PC-3 (cell line): ENCODE data around the gene RXRA. TPM values are rescaled to one million over a fixed set of nuclear protein-coding genes. Genes with fewer than 3 reads are reported as not detected.

Experiments
- ATAC-seq: fragments of 200-7000 bp; cut with Tn5 transposase; 2 replicates; pipeline ENCODE4 v1.9.1; 2020; ENCODE audit warnings: mild to moderate bottlenecking, moderate library complexity
- BruUV-seq: library from RNA; stranded (reverse); fragments of 400-500 nt; replicated peaks from 2 replicates; lab custom pipeline; 2021; lab: Mats Ljungman, UMichigan
- CTCF ChIA-PET: fragments of 300-600 bp; sonication (Branson Sonifier 250); formaldehyde crosslinking; loops from one replicate; lab custom pipeline; 2022; ENCODE audit warnings: antibody characterized with exemption; lab: Charles Lee
- POLR2A ChIA-PET: fragments of 300-600 bp; sonication (Branson Sonifier 250); formaldehyde crosslinking; loops from one replicate; lab custom pipeline; 2022; ENCODE audit warnings: antibody characterized with exemption; ENCODE audit not compliant: unreplicated experiment; lab: Charles Lee
- DNase-seq: peaks from one replicate; pipeline ENCODE4 v3.0.0-alpha.2; 2015
- H2AFZ ChIP-seq: fragments of 300-600 bp; sonication (generic); 2 replicates; pipeline ENCODE4 v1.6.0; 2016; ENCODE audit warnings: antibody characterized with exemption, low read length
- H3F3A ChIP-seq: fragments of 300-600 bp; sonication (generic); one replicate; pipeline ENCODE4 v1.6.0; 2017; ENCODE audit warnings: antibody characterized with exemption, low read length, control low read depth, mild to moderate bottlenecking; ENCODE audit not compliant: unreplicated experiment
- H3K27ac ChIP-seq: fragments of 300-600 bp; sonication (generic); 2 replicates; pipeline ENCODE4 v1.5.1; 2016; ENCODE audit warnings: mild to moderate bottlenecking, low read length
- H3K27me3 ChIP-seq: fragments of 300-600 bp; sonication (generic); 2 replicates; pipeline ENCODE4 v1.6.1; 2016; ENCODE audit warnings: low read length, mixed read lengths
- H3K36me3 ChIP-seq: fragments of 300-600 bp; sonication (generic); 2 replicates; pipeline ENCODE4 v1.6.1; 2016; ENCODE audit warnings: low read depth, mixed run types, low read length, mixed read lengths
- H3K4me1 ChIP-seq: fragments of 300-600 bp; sonication (generic); 2 replicates; pipeline ENCODE4 v1.5.1; 2016; ENCODE audit warnings: low read length; ENCODE audit not compliant: insufficient read depth
- H3K4me2 ChIP-seq: fragments of 300-600 bp; sonication (generic); 2 replicates; pipeline ENCODE4 v1.6.0; 2016; ENCODE audit warnings: low read length
- H3K4me3 ChIP-seq: fragments of 300-600 bp; sonication (generic); 2 replicates; pipeline ENCODE4 v1.5.1; 2016; ENCODE audit warnings: mild to moderate bottlenecking, low read length, mixed read lengths
- H3K79me2 ChIP-seq: fragments of 300-600 bp; sonication (generic); 2 replicates; pipeline ENCODE4 v1.6.1; 2017; ENCODE audit warnings: low read length, mixed read lengths
- H3K9ac ChIP-seq: fragments of 300-600 bp; sonication (generic); 2 replicates; pipeline ENCODE4 v1.6.0; 2016; ENCODE audit warnings: mild to moderate bottlenecking, low read length
- H3K9me2 ChIP-seq: fragments of 300-600 bp; sonication (generic); replicated peaks from 2 replicates; pipeline ENCODE4 v1.6.1; 2016; ENCODE audit warnings: mixed run types, low read length, mixed read lengths
- H3K9me3 ChIP-seq: fragments of 300-600 bp; sonication (generic); 2 replicates; pipeline ENCODE4 v1.6.1; 2016; ENCODE audit warnings: low read length, mixed read lengths
- H4K20me1 ChIP-seq: fragments of 300-600 bp; sonication (generic); 2 replicates; pipeline ENCODE4 v1.6.1; 2016; ENCODE audit warnings: low read length, mixed read lengths
- EZH2 ChIP-seq: fragments of 300-600 bp; sonication (generic); IDR thresholded peaks from one replicate; pipeline ENCODE4 v1.6.1; 2017; ENCODE audit warnings: antibody characterized with exemption, mild to moderate bottlenecking, low read length; ENCODE audit not compliant: unreplicated experiment
- EZH2phosphoT487 ChIP-seq: fragments of 300-600 bp; sonication (generic); IDR thresholded peaks from 2 replicates; pipeline ENCODE4 v1.6.1; 2018; ENCODE audit warnings: mild to moderate bottlenecking, antibody characterized with exemption, low read length, borderline replicate concordance
- intact Hi-C: fragments of 100-400 bp; cut with micrococcal nuclease; formaldehyde crosslinking; loops from 2 replicates; pipeline ENCODE4 v1.9.0; 2023
- total RNA-seq: library from RNA; depleted of rRNA; stranded (reverse); fragments of >200 nt; gene quantifications from 2 replicates; pipeline ENCODE4 v1.2.3, GENCODE V29; 2014
- TF ChIP-seq, protein P1 (sequence below): fragments of 300-600 bp; sonication (generic); conservative IDR thresholded peaks from 2 replicates; pipeline ENCODE4 v1.5.1; 2017; ENCODE audit warnings: antibody characterized with exemption, low read depth, mild to moderate bottlenecking, low read length

The RXRA gene
- total RNA-seq, 1 experiment from 2014 or later = 17.5 TPM

DNA sequence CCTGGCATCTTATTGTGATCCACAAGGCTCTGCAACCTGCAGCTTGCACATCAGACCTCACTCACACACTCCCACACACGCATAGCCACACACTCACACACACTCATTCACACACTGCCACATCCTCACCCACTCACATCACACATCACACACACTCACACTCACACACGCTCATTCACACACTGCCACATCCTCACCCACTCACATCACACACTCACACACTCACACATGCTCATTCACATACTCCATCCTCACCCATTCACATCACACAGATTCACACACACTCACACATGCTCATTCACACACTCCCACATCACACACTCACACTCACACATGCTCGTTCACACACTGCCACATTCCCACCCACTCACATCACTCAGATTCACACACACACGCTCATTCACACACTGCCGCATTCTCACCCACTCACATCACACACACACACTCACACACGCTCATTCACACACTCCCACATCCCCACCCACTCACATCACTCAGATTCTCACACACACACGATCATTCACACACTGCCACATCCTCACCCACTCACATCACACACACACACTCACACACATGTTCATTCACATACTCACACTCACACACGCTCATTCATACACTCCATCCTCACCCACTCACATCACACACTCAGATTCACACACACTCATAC, 47.1 kb upstream of the RXRA start:
- H2AFZ ChIP-seq = no peak overlapping the region
- POLR2A ChIA-PET = no interaction called here
- DNase-seq (no peak), ATAC-seq (no peak)
- intact Hi-C loops = no loop called here
- no peak for TF ChIP-seq EZH2
- TF ChIP-seq, protein P1, sequence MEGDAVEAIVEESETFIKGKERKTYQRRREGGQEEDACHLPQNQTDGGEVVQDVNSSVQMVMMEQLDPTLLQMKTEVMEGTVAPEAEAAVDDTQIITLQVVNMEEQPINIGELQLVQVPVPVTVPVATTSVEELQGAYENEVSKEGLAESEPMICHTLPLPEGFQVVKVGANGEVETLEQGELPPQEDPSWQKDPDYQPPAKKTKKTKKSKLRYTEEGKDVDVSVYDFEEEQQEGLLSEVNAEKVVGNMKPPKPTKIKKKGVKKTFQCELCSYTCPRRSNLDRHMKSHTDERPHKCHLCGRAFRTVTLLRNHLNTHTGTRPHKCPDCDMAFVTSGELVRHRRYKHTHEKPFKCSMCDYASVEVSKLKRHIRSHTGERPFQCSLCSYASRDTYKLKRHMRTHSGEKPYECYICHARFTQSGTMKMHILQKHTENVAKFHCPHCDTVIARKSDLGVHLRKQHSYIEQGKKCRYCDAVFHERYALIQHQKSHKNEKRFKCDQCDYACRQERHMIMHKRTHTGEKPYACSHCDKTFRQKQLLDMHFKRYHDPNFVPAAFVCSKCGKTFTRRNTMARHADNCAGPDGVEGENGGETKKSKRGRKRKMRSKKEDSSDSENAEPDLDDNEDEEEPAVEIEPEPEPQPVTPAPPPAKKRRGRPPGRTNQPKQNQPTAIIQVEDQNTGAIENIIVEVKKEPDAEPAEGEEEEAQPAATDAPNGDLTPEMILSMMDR = no peak
- no peak for TF ChIP-seq EZH2phosphoT487
- BruUV-seq = no TSS peak
- no peaks in the 10 kb centered on the region for H4K20me1 ChIP-seq
- H3K79me2 ChIP-seq = no peaks in the 10 kb centered on the region
- no peaks in the 10 kb centered on the region for H3K9me3 ChIP-seq
- H3K36me3 ChIP-seq = no peaks in the 10 kb centered on the region
- H3K4me3 ChIP-seq = no peak overlapping the region
- CTCF ChIA-PET = no interaction called here
- no peaks in the 10 kb centered on the region for H3F3A ChIP-seq
- no peak overlapping the region for H3K27ac ChIP-seq
- no peaks in the 10 kb centered on the region for H3K27me3 ChIP-seq
- H3K9ac ChIP-seq = no peak overlapping the region
- no peaks in the 10 kb centered on the region for H3K4me1 ChIP-seq
- no peak overlapping the region for H3K4me2 ChIP-seq
- no peaks in the 10 kb centered on the region for H3K9me2 ChIP-seq

DNA sequence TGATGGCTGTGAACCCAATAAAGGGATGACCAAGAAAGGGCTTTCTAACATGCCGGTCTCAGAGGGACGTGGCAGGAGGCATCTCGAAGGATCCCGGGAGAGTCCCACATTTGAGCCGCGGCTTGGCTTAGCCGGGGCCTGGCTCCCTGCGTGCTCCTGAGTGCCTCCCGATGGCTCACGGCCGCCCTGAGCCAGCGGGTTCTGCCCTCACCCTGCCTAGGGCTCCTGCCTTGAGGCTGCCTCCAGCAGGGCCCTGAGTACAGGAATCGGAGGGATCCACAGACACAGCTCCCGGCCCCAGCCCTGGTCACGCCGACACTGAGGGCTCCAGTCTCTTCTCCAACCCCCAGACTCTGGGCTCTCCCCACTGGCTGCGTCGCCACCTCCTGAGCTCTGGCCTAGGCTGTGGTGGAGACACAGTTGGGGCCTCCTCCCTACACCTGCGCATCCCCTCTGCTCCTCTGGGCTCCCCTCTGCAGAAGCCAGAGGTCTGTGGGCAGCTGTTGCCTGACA, 44.1 kb upstream of the RXRA start:
- Histone ChIP-seq H3F3A (no peaks in the 10 kb centered on the region), H3K4me1 (no peaks in the 10 kb centered on the region), H2AFZ (no peak overlapping the region), H3K27me3 (no peaks in the 10 kb centered on the region), H3K9me3 (no peaks in the 10 kb centered on the region), H3K4me3 (no peak overlapping the region), H3K36me3 (no peaks in the 10 kb centered on the region), H3K27ac (no peak overlapping the region), H3K9ac (no peak overlapping the region), H4K20me1 (no peaks in the 10 kb centered on the region), H3K9me2 (no peaks in the 10 kb centered on the region), H3K79me2 (no peaks in the 10 kb centered on the region), H3K4me2 (no peak overlapping the region)
- intact Hi-C loops = no loop called here
- CTCF ChIA-PET = no interaction called here
- BruUV-seq = no TSS peak
- POLR2A ChIA-PET = no interaction called here
- DNase-seq (no peak), ATAC-seq (no peak)
- TF ChIP-seq EZH2 (no peak), EZH2phosphoT487 (no peak)
- TF ChIP-seq, protein P1 = no peak

DNA sequence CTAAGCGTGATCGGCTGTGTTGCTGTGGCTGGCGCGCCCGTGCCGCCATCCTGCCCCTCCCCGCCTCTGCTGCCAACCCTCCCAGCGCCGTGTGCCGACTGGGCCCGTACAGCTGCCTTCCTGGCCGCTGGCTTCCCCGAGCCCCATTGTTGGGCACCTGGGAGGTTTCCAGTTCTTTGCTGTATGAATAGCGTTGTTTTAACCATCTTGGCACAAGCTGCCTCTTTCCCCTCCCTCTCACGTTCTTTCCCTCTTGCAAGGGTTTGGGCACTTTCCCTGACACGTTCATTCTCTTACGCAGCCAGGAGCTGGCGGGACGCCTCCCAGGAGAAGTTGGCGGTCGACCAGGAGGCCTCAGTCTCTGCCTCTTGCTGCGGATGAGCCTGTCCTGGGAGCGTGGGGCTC, 43.1 kb upstream of the RXRA start:
- Histone ChIP-seq H3F3A (no peaks in the 10 kb centered on the region), H3K36me3 (no peaks in the 10 kb centered on the region), H3K27ac (no peak overlapping the region), H3K27me3 (no peaks in the 10 kb centered on the region), H3K79me2 (no peaks in the 10 kb centered on the region), H4K20me1 (no peaks in the 10 kb centered on the region), H3K4me2 (peak overlapping the region; percentile 39; the same call in 1 of the 2 replicates), H3K9me2 (no peaks in the 10 kb centered on the region), H3K4me1 (no peaks in the 10 kb centered on the region), H3K4me3 (no peak overlapping the region), H2AFZ (no peak overlapping the region), H3K9me3 (no peaks in the 10 kb centered on the region), H3K9ac (no peak overlapping the region)
- POLR2A ChIA-PET = no interaction called here
- ATAC-seq = peak; percentile 56
- CTCF ChIA-PET = no interaction called here
- intact Hi-C loops = no loop called here
- peak; percentile 16 for DNase-seq
- no peak for TF ChIP-seq EZH2
- TF ChIP-seq, protein P1 = no peak
- no TSS peak for BruUV-seq
